Liver (tissue), 9 donors: ENCODE data around the gene PLA2G4D. TPM values are rescaled to one million over a fixed set of nuclear protein-coding genes. Genes with fewer than 3 reads are reported as not detected.

ENCODE experiments used
- DNase-seq: peaks from one replicate; pipeline ENCODE4 v3.0.0-alpha.2; 2017; ENCODE audit warnings: low spot score
- H3K27ac ChIP-seq, 2 donors: one replicate each; pipeline ENCODE4 v1.7.0; 2013; ENCODE audit warnings: inconsistent platforms in 2 of 2, low read length in 2 of 2, control low read depth in 1 of 2, low read depth in 1 of 2, mild to moderate bottlenecking in 1 of 2
- H3K27me3 ChIP-seq, 4 donors: one replicate each; pipeline versions ENCODE4 v1.6.1 to v1.7.0; 2013; ENCODE audit warnings: low read length in 3 of 4, inconsistent platforms in 1 of 4, mild to moderate bottlenecking in 1 of 4, moderate library complexity in 1 of 4; ENCODE audit not compliant: control insufficient read depth in 4 of 4, insufficient read depth in 4 of 4
- H3K36me3 ChIP-seq, 4 donors: one replicate each; pipeline versions ENCODE4 v1.6.1 to v1.7.0; 2013; ENCODE audit warnings: low read length in 3 of 4, mild to moderate bottlenecking in 3 of 4, low read depth in 1 of 4, moderate library complexity in 1 of 4; ENCODE audit not compliant: control insufficient read depth in 4 of 4, insufficient read depth in 3 of 4
- H3K4me1 ChIP-seq, 4 donors: one replicate each; pipeline versions ENCODE4 v1.6.1 to v1.7.0; 2013; ENCODE audit warnings: low read length in 3 of 4, mild to moderate bottlenecking in 3 of 4, moderate library complexity in 1 of 4; ENCODE audit not compliant: control insufficient read depth in 4 of 4, insufficient read depth in 4 of 4
- H3K4me3 ChIP-seq, 3 donors: one replicate each; pipeline versions ENCODE4 v1.6.1 to v1.7.0; 2013; ENCODE audit warnings: low read length in 3 of 3, control low read depth in 1 of 3, low read depth in 1 of 3, mild to moderate bottlenecking in 1 of 3
- H3K9ac ChIP-seq, 2 donors: one replicate each; pipeline ENCODE4 v1.7.0; 2013; ENCODE audit warnings: low read length in 2 of 2, mild to moderate bottlenecking in 2 of 2, moderate library complexity in 2 of 2, control low read depth in 1 of 2, low read depth in 1 of 2
- H3K9me3 ChIP-seq, 4 donors: one replicate each; pipeline versions ENCODE4 v1.6.1 to v1.7.0; 2013; ENCODE audit warnings: low read length in 3 of 4; ENCODE audit not compliant: control insufficient read depth in 4 of 4
- CTCF ChIP-seq: fragments of 150-350 bp; IDR thresholded peaks from 2 replicates; pipeline ENCODE4 v1.5.1; 2017; ENCODE audit warnings: improper control_type of control experiment, low read depth, low read length; ENCODE audit not compliant: missing input control
- EGR1 ChIP-seq, 2 donors: IDR thresholded peaks; 2 replicates each; pipeline ENCODE4 v1.6.1; 2016 to 2018; ENCODE audit warnings: antibody characterized with exemption in 2 of 2, low read depth in 2 of 2
- FOXA1 ChIP-seq: IDR thresholded peaks from 2 replicates; pipeline ENCODE4 v1.6.1; 2016; ENCODE audit warnings: antibody characterized with exemption
- FOXA2 ChIP-seq: IDR thresholded peaks from 2 replicates; pipeline ENCODE4 v1.6.1; 2016; ENCODE audit warnings: antibody characterized with exemption
- GABPA ChIP-seq, 2 donors: IDR thresholded peaks in 1 of 2; conservative IDR thresholded peaks in 1 of 2; 2 replicates each; pipeline ENCODE4 v1.6.1; 2016; ENCODE audit warnings: antibody characterized with exemption in 2 of 2, mild to moderate bottlenecking in 1 of 2, moderate library complexity in 1 of 2
- HNF4A ChIP-seq, 2 donors: conservative IDR thresholded peaks; 2 replicates each; pipeline ENCODE4 v1.6.1; 2016; ENCODE audit warnings: antibody characterized with exemption in 2 of 2, mild to moderate bottlenecking in 2 of 2
- HNF4G ChIP-seq: IDR thresholded peaks from 2 replicates; pipeline ENCODE4 v1.6.1; 2016; ENCODE audit warnings: antibody characterized with exemption
- JUND ChIP-seq, 2 donors: IDR thresholded peaks; 2 replicates each; pipeline ENCODE4 v1.6.1; 2016; ENCODE audit warnings: antibody characterized with exemption in 2 of 2
- MAX ChIP-seq: IDR thresholded peaks from 2 replicates; pipeline ENCODE4 v1.6.1; 2016; ENCODE audit warnings: antibody characterized with exemption
- NR2F2 ChIP-seq: IDR thresholded peaks from 2 replicates; pipeline ENCODE4 v1.6.1; 2016; ENCODE audit warnings: antibody characterized with exemption
- RAD21 ChIP-seq, 2 donors: IDR thresholded peaks; 2 replicates each; pipeline ENCODE4 v1.6.1; 2016; ENCODE audit warnings: antibody characterized with exemption in 2 of 2, mild to moderate bottlenecking in 2 of 2
- REST ChIP-seq: IDR thresholded peaks from 2 replicates; pipeline ENCODE4 v1.6.1; 2016; ENCODE audit warnings: antibody characterized with exemption, mild to moderate bottlenecking
- RXRA ChIP-seq, 2 donors: IDR thresholded peaks; 2 replicates each; pipeline ENCODE4 v1.6.1; 2017 to 2018; ENCODE audit warnings: antibody characterized with exemption in 2 of 2, mild to moderate bottlenecking in 1 of 2
- SP1 ChIP-seq: IDR thresholded peaks from 2 replicates; pipeline ENCODE4 v1.6.1; 2018; ENCODE audit warnings: antibody characterized with exemption, mild to moderate bottlenecking
- TAF1 ChIP-seq: conservative IDR thresholded peaks from 2 replicates; pipeline ENCODE4 v1.6.1; 2016; ENCODE audit warnings: antibody characterized with exemption, mild to moderate bottlenecking
- YY1 ChIP-seq: IDR thresholded peaks from 2 replicates; pipeline ENCODE4 v1.6.1; 2016; ENCODE audit warnings: antibody characterized with exemption, mild to moderate bottlenecking
- ZBTB33 ChIP-seq: IDR thresholded peaks from 2 replicates; pipeline ENCODE4 v1.6.1; 2016; ENCODE audit warnings: antibody characterized with exemption
- WGBS: extraction: QIAGEN DNeasy Blood & Tissue Kit; methylation state at CpG from one replicate; pipeline ENCODE4 v1.1.7; 2013; 5-methylcytosine and 5-hydroxymethylcytosine counted together
- polyA plus RNA-seq, 2 donors: library from polyadenylated mRNA; stranded (reverse) in 1 of 2; unstranded in 1 of 2; fragments of 200-250 nt in 1 of 2; fragments of >200 nt in 1 of 2; fragmentation: Nextera tagmentation in 1 of 2; extraction: Ambion mirVana in 1 of 2; gene quantifications; one replicate each; pipeline versions ENCODE4 v1.2.1 to v1.2.3, GENCODE V29; 2013 to 2015
- total RNA-seq, 2 donors: library from RNA; depleted of rRNA; stranded (reverse); fragments of >200 nt; gene quantifications; one replicate each; pipeline ENCODE4 v1.2.3, GENCODE V29; 2014
- donor health status: healthy.
- donor health status: healthy.
- donor health status: healthy.
- donor health status: healthy.
- donor health status: healthy.

Gene PLA2G4D
- total and polyA plus RNA-seq, 4 donors: not detected

- TF ChIP-seq NR2F2: no peak
- no peak for TF ChIP-seq TAF1
These were observed 10.4 kb downstream of the PLA2G4D start (continued) for GRCh38 chr15:42083916-42084315.

DNA sequence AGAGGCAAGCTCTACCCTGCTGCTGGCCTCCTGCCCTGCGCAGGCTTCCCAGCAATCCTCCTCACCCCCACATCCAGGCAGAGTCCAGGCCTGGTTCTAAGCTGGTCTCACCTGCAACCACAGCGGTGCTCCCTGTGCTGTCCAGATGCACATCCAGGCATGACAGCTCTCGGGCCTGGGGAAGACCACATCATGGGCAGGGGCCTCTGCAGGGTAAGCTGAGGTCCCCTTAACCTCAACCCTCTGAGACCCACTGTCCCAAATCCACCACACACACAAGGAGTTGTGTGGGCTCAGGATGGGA lies 10.8 kb downstream of the PLA2G4D start:
- Histone ChIP-seq H3K9me3 (no peaks in the 10 kb centered on the region), H3K9ac (no peak overlapping the region), H3K36me3 (no peaks in the 10 kb centered on the region), H3K27ac (no peak overlapping the region), H3K4me1 (peaks cover 0 to 5% (median 0%) of the 10 kb centered on the region in 4 donors), H3K4me3 (no peak overlapping the region), H3K27me3 (peaks cover 0 to 3% (median 0%) of the 10 kb centered on the region in 4 donors)
- WGBS: 88% methylated on average over 3 of the region's 3 CpGs
- DNase-seq: no peak
- TF ChIP-seq FOXA1 (no peak), CTCF (no peak), SP1 (no peak), REST (no peak), JUND (IDR thresholded peaks at IDR 0.05) (no peak), FOXA2 (no peak), MAX (no peak), GABPA (IDR thresholded peaks at IDR 0.05 in 1 of 2, conservative IDR thresholded peaks at IDR 0.05 in 1 of 2) (no peak), RAD21 (IDR thresholded peaks at IDR 0.05) (no peak), RXRA (IDR thresholded peaks at IDR 0.05) (no peak), HNF4A (conservative IDR thresholded peaks at IDR 0.05) (no peak), TAF1 (no peak), ZBTB33 (no peak), EGR1 (IDR thresholded peaks at IDR 0.05; ENCODE audit: low read depth in 2 of 2) (no peak), HNF4G (no peak), NR2F2 (no peak), YY1 (no peak)
